CD8-positive, alpha-beta memory T cell (primary cell): ENCODE measurements around the gene ZDHHC13. TPM values are rescaled to one million over a fixed set of nuclear protein-coding genes. Genes with fewer than 3 reads are reported as not detected.
A peak's percentile ranks its signal among the peaks of the same experiment; 100 is the strongest.

ENCODE experiments used
- CTCF ChIA-PET: fragments of 350-600 bp; sonication (Branson Sonifier 250); formaldehyde crosslinking; loops from one replicate; lab custom pipeline; 2021; ENCODE audit warnings: antibody characterized with exemption; lab: Charles Lee
- POLR2A ChIA-PET: fragments of 350-600 bp; sonication (Branson Sonifier 250); formaldehyde crosslinking; loops from one replicate; lab custom pipeline; 2021; ENCODE audit warnings: antibody characterized with exemption; lab: Charles Lee
- DNase-seq, 5 donors: peaks; one replicate each; pipeline versions ENCODE4 v3.0.0 to v3.0.0-alpha.2; 2020 to 2022; ENCODE audit warnings: mixed read lengths in 1 of 5
- H3K27ac ChIP-seq: one replicate; pipeline ENCODE4 v1.7.0; 2013; ENCODE audit warnings: low read depth, mild to moderate bottlenecking, low read length, moderate library complexity
- H3K27me3 ChIP-seq: 2 replicates; pipeline ENCODE4 v1.7.0; 2013; ENCODE audit warnings: low read length, mild to moderate bottlenecking; ENCODE audit not compliant: insufficient read depth, poor library complexity, severe bottlenecking
- H3K36me3 ChIP-seq: 2 replicates; pipeline ENCODE4 v1.7.0; 2013; ENCODE audit warnings: mild to moderate bottlenecking, low read length, moderate library complexity; ENCODE audit not compliant: insufficient read depth
- H3K4me1 ChIP-seq: 2 replicates; pipeline ENCODE4 v1.7.0; 2013; ENCODE audit warnings: mild to moderate bottlenecking, low read length, moderate library complexity; ENCODE audit not compliant: insufficient read depth
- H3K4me3 ChIP-seq: 2 replicates; pipeline ENCODE4 v1.7.0; 2013; ENCODE audit warnings: mild to moderate bottlenecking, low read length
- H3K9me3 ChIP-seq: 2 replicates; pipeline ENCODE4 v1.7.0; 2013; ENCODE audit warnings: mild to moderate bottlenecking, low read length
- H3K27ac Mint-ChIP-seq, 8 donors: one replicate each; pipeline ENCODE4 v1.8.0; 2020 to 2021; ENCODE audit warnings: mixed read lengths in 8 of 8, mild to moderate bottlenecking in 6 of 8, inconsistent platforms in 3 of 8, moderate library complexity in 3 of 8
- H3K27me3 Mint-ChIP-seq, 2 donors: one replicate each; pipeline ENCODE4 v1.8.0; 2020 to 2021; ENCODE audit warnings: mixed read lengths in 2 of 2, mild to moderate bottlenecking in 1 of 2, moderate library complexity in 1 of 2
- H3K36me3 Mint-ChIP-seq, 3 donors: one replicate each; pipeline ENCODE4 v1.8.0; 2020 to 2021; ENCODE audit warnings: mixed read lengths in 3 of 3, inconsistent platforms in 1 of 3, mild to moderate bottlenecking in 1 of 3
- H3K4me1 Mint-ChIP-seq, 3 donors: one replicate each; pipeline ENCODE4 v1.8.0; 2020 to 2021; ENCODE audit warnings: mixed read lengths in 3 of 3, inconsistent platforms in 1 of 3, mild to moderate bottlenecking in 1 of 3
- H3K4me3 Mint-ChIP-seq, 7 donors: one replicate each; pipeline ENCODE4 v1.8.0; 2020 to 2021; ENCODE audit warnings: mixed read lengths in 7 of 7, mild to moderate bottlenecking in 6 of 7, moderate library complexity in 4 of 7, inconsistent platforms in 2 of 7
- H3K9me3 Mint-ChIP-seq, 5 donors: one replicate each; pipeline ENCODE4 v1.8.0; 2020 to 2022; ENCODE audit warnings: mixed read lengths in 5 of 5, mild to moderate bottlenecking in 3 of 5, moderate library complexity in 2 of 5, inconsistent platforms in 1 of 5
- polyA plus RNA-seq: library from polyadenylated mRNA; unstranded; fragments of 300-500 nt; fragmentation: Illumina TruSeq; gene quantifications from one replicate; pipeline ENCODE4 v1.2.3, GENCODE V29; 2021
- total RNA-seq, 2 experiments: library from RNA; stranded (reverse); gene quantifications; one replicate each; pipeline ENCODE4 v1.2.3, GENCODE V29; 2021

ZDHHC13 gene
- total and polyA plus RNA-seq, 3 experiments from 2014 or later, result 16.6 to 22.6 (median 22.1) TPM

GRCh38 chr11:19101796-19102520 lies 15.0 kb upstream of the ZDHHC13 start:
- H3K27ac Mint-ChIP-seq, result no peak overlapping the region
- no peaks in the 10 kb centered on the region for H3K27me3 ChIP-seq

GRCh38 chr11:19102521-19102900 lies 14.5 kb upstream of the ZDHHC13 start:
- Mint-ChIP-seq H3K27me3 (peaks cover 6 to 40% of the 10 kb centered on the region in 2 donors), H3K9me3 (peaks cover 0 to 2% (median 0%) of the 10 kb centered on the region in 5 donors), H3K36me3 (peaks cover 0 to 3% (median 0%) of the 10 kb centered on the region in 3 donors), H3K4me3 (no peak overlapping the region), H3K4me1 (no peaks in the 10 kb centered on the region), H3K27ac (no peak overlapping the region)
- H3K27ac ChIP-seq, result no peak overlapping the region
- H3K27me3 ChIP-seq, result no peaks in the 10 kb centered on the region
- H3K4me3 ChIP-seq, result no peak overlapping the region
- H3K4me1 ChIP-seq, result no peaks in the 10 kb centered on the region
- no peaks in the 10 kb centered on the region for H3K9me3 ChIP-seq
- POLR2A ChIA-PET, result no interaction called here
- CTCF ChIA-PET, result no interaction called here
- DNase-seq, result no peak
- no peaks in the 10 kb centered on the region for H3K36me3 ChIP-seq

More at GRCh38 chr11:19101796-19102520, 15.0 kb upstream of the ZDHHC13 start:
- CTCF ChIA-PET, result no interaction called here
- POLR2A ChIA-PET, result no interaction called here
- DNase-seq, result no peak
- Mint-ChIP-seq H3K4me3 (no peak overlapping the region), H3K36me3 (peaks cover 0 to 3% (median 0%) of the 10 kb centered on the region in 3 donors), H3K4me1 (no peaks in the 10 kb centered on the region), H3K9me3 (peaks cover 0 to 2% (median 0%) of the 10 kb centered on the region in 5 donors), H3K27me3 (peaks cover 6 to 41% of the 10 kb centered on the region in 2 donors)
- Histone ChIP-seq H3K27ac (no peak overlapping the region), H3K36me3 (no peaks in the 10 kb centered on the region), H3K4me1 (no peaks in the 10 kb centered on the region), H3K9me3 (no peaks in the 10 kb centered on the region), H3K4me3 (no peak overlapping the region)

- H3K36me3 Mint-ChIP-seq, result peaks cover 0 to 3% (median 0%) of the 10 kb centered on the region in 3 donors
- no peaks in the 10 kb centered on the region for H3K4me1 Mint-ChIP-seq
- Histone ChIP-seq H3K27me3 (no peaks in the 10 kb centered on the region), H3K9me3 (no peaks in the 10 kb centered on the region), H3K4me1 (no peaks in the 10 kb centered on the region), H3K27ac (no peak overlapping the region), H3K4me3 (no peak overlapping the region), H3K36me3 (no peaks in the 10 kb centered on the region)
- peaks cover 0 to 2% (median 0%) of the 10 kb centered on the region in 5 donors for H3K9me3 Mint-ChIP-seq
- peaks cover 10 to 31% of the 10 kb centered on the region in 2 donors for H3K27me3 Mint-ChIP-seq
- ChIA-PET CTCF (no interaction called here), POLR2A (no interaction called here)
- no peak overlapping the region for H3K4me3 Mint-ChIP-seq
- peak overlapping the region in 1 of 8 donors; percentile 44 for H3K27ac Mint-ChIP-seq
- no peak for DNase-seq
Measured at GRCh38 chr11:19105011-19105410, 12.0 kb upstream of the ZDHHC13 start.

GRCh38 chr11:19107125-19107524 lies 9.8 kb upstream of the ZDHHC13 start:
- Mint-ChIP-seq H3K4me3 (no peak overlapping the region), H3K36me3 (no peaks in the 10 kb centered on the region), H3K9me3 (no peaks in the 10 kb centered on the region), H3K27ac (no peak overlapping the region), H3K4me1 (no peaks in the 10 kb centered on the region), H3K27me3 (peaks cover 11 to 25% of the 10 kb centered on the region in 2 donors)
- H3K27ac ChIP-seq, result no peak overlapping the region
- no peak for DNase-seq
- no peaks in the 10 kb centered on the region for H3K36me3 ChIP-seq
- H3K9me3 ChIP-seq, result no peaks in the 10 kb centered on the region
- no peaks in the 10 kb centered on the region for H3K4me1 ChIP-seq
- POLR2A ChIA-PET, result interaction anchor here (0.6 kb wide), 2 partner anchors 49 to 466 kb away, joined by 4 to 5 read pairs; no protein-coding TSS in a partner anchor
- H3K27me3 ChIP-seq, result no peaks in the 10 kb centered on the region
- CTCF ChIA-PET, result no interaction called here
- H3K4me3 ChIP-seq, result no peak overlapping the region

- peaks cover 11 to 25% of the 10 kb centered on the region in 2 donors for H3K27me3 Mint-ChIP-seq
- no peak overlapping the region for H3K4me3 Mint-ChIP-seq
- no peaks in the 10 kb centered on the region for H3K36me3 Mint-ChIP-seq
- Histone ChIP-seq H3K9me3 (no peaks in the 10 kb centered on the region), H3K36me3 (no peaks in the 10 kb centered on the region), H3K27ac (no peak overlapping the region), H3K4me1 (no peaks in the 10 kb centered on the region), H3K4me3 (no peak overlapping the region), H3K27me3 (no peaks in the 10 kb centered on the region)
- H3K27ac Mint-ChIP-seq, result no peak overlapping the region
- ChIA-PET POLR2A (no interaction called here), CTCF (interaction anchor here (1.3 kb wide), 1 partner anchor 40 kb away, joined by 4 read pairs; no protein-coding TSS in a partner anchor)
- H3K4me1 Mint-ChIP-seq, result no peaks in the 10 kb centered on the region
- no peaks in the 10 kb centered on the region for H3K9me3 Mint-ChIP-seq
- DNase-seq, result no peak
Measured at GRCh38 chr11:19110295-19110694, 6.7 kb upstream of the ZDHHC13 start.

- Histone ChIP-seq H3K27ac (no peak overlapping the region), H3K36me3 (no peaks in the 10 kb centered on the region), H3K9me3 (no peaks in the 10 kb centered on the region), H3K27me3 (no peaks in the 10 kb centered on the region), H3K4me3 (no peak overlapping the region), H3K4me1 (peaks cover 6% of the 10 kb centered on the region)
- H3K4me3 Mint-ChIP-seq, result no peak overlapping the region
- H3K9me3 Mint-ChIP-seq, result no peaks in the 10 kb centered on the region
- peaks cover 5 to 6% (median 6%) of the 10 kb centered on the region in 3 donors for H3K4me1 Mint-ChIP-seq
- H3K36me3 Mint-ChIP-seq, result no peaks in the 10 kb centered on the region
- H3K27ac Mint-ChIP-seq, result no peak overlapping the region
- CTCF ChIA-PET, result no interaction called here
- DNase-seq, result no peak
- POLR2A ChIA-PET, result no interaction called here
- peaks cover 11 to 14% of the 10 kb centered on the region in 2 donors for H3K27me3 Mint-ChIP-seq
Measured at GRCh38 chr11:19111809-19112208, 5.2 kb upstream of the ZDHHC13 start.

- Histone ChIP-seq H3K9me3 (no peaks in the 10 kb centered on the region), H3K4me1 (peaks cover 18% of the 10 kb centered on the region), H3K27me3 (no peaks in the 10 kb centered on the region), H3K4me3 (peak overlapping the region; percentile 75), H3K27ac (peak overlapping the region; percentile 4), H3K36me3 (no peaks in the 10 kb centered on the region)
- H3K27me3 Mint-ChIP-seq, result peaks cover 0 to 3% of the 10 kb centered on the region in 2 donors
- peak overlapping the region; percentile 91 to 99 (median 92) for H3K4me3 Mint-ChIP-seq
- peaks cover 43 to 50% (median 46%) of the 10 kb centered on the region in 3 donors for H3K4me1 Mint-ChIP-seq
- no peaks in the 10 kb centered on the region for H3K9me3 Mint-ChIP-seq
- POLR2A ChIA-PET, result no interaction called here
- H3K36me3 Mint-ChIP-seq, result peaks cover 0 to 14% (median 5%) of the 10 kb centered on the region in 3 donors
- H3K27ac Mint-ChIP-seq, result peak overlapping the region in 7 of 8 donors; percentile 66 to 96 (median 90)
- DNase-seq, result peak in 1 of 5 donors; percentile 3
- CTCF ChIA-PET, result no interaction called here
Measured at GRCh38 chr11:19116276-19116970, 545 bp upstream of the ZDHHC13 start.

GRCh38 chr11:19117760-19118097 lies 761 bp downstream of the ZDHHC13 start:
- CTCF ChIA-PET, result no interaction called here
- Histone ChIP-seq H3K27ac (peak overlapping the region; percentile 66), H3K4me3 (peak overlapping the region; percentile 75)

More at GRCh38 chr11:19117760-19118097, 761 bp downstream of the ZDHHC13 start:
- Histone ChIP-seq H3K9me3 (no peaks in the 10 kb centered on the region), H3K4me1 (peaks cover 18% of the 10 kb centered on the region), H3K36me3 (no peaks in the 10 kb centered on the region), H3K27me3 (no peaks in the 10 kb centered on the region)
- H3K9me3 Mint-ChIP-seq, result no peaks in the 10 kb centered on the region
- peaks cover 0 to 14% (median 6%) of the 10 kb centered on the region in 3 donors for H3K36me3 Mint-ChIP-seq
- H3K4me1 Mint-ChIP-seq, result peaks cover 50 to 60% (median 56%) of the 10 kb centered on the region in 3 donors
- no peaks in the 10 kb centered on the region for H3K27me3 Mint-ChIP-seq
- peak overlapping the region; percentile 91 to 99 (median 92) for H3K4me3 Mint-ChIP-seq
- peak overlapping the region in 7 of 8 donors; percentile 27 to 84 (median 51) for H3K27ac Mint-ChIP-seq
- POLR2A ChIA-PET, result no interaction called here
- no peak for DNase-seq
